Stomach smooth muscle (tissue), 2 donors: ENCODE results near the gene PTPN7.
"Not testable (repeated sequence)": the region's sequence is repeated elsewhere in the genome, so short reads cannot be mapped to it uniquely, and the experiment has no call there.

Experiments used
- H3K27ac ChIP-seq: one replicate; pipeline ENCODE4 v1.7.0; 2013; ENCODE audit warnings: mild to moderate bottlenecking, low read length, inconsistent platforms
- H3K27me3 ChIP-seq, 2 donors: one replicate each; pipeline ENCODE4 v1.7.0; 2013; ENCODE audit warnings: low read length in 2 of 2; ENCODE audit not compliant: insufficient read depth in 2 of 2, control insufficient read depth in 1 of 2
- H3K36me3 ChIP-seq, 2 donors: one replicate each; pipeline ENCODE4 v1.7.0; 2013; ENCODE audit warnings: low read length in 2 of 2; ENCODE audit not compliant: control insufficient read depth in 2 of 2, insufficient read depth in 2 of 2
- H3K4me1 ChIP-seq: one replicate; pipeline ENCODE4 v1.7.0; 2013; ENCODE audit warnings: low read length; ENCODE audit not compliant: control insufficient read depth, insufficient read depth
- H3K4me3 ChIP-seq, 2 donors: one replicate each; pipeline ENCODE4 v1.7.0; 2013; ENCODE audit warnings: low read length in 2 of 2
- H3K9ac ChIP-seq, 2 donors: one replicate each; pipeline ENCODE4 v1.7.0; 2013; ENCODE audit warnings: low read length in 2 of 2, mild to moderate bottlenecking in 1 of 2
- H3K9me3 ChIP-seq, 2 donors: one replicate each; pipeline ENCODE4 v1.7.0; 2013; ENCODE audit warnings: low read length in 2 of 2; ENCODE audit not compliant: control insufficient read depth in 2 of 2
- donor health status: healthy.
- donor health status: Pancreatic carcinoma.

The PTPN7 gene

GRCh38 chr1:202148391-202148790, 12.0 kb downstream of the PTPN7 start:
- no peaks in the 10 kb centered on the region for H3K36me3 ChIP-seq
- no peak overlapping the region for H3K9ac ChIP-seq
- no peaks in the 10 kb centered on the region for H3K9me3 ChIP-seq
- H3K4me3 ChIP-seq = no peak overlapping the region
- no peak overlapping the region for H3K27ac ChIP-seq
- H3K27me3 ChIP-seq = no peaks in the 10 kb centered on the region
- H3K4me1 ChIP-seq = peaks cover 2% of the 10 kb centered on the region

DNA sequence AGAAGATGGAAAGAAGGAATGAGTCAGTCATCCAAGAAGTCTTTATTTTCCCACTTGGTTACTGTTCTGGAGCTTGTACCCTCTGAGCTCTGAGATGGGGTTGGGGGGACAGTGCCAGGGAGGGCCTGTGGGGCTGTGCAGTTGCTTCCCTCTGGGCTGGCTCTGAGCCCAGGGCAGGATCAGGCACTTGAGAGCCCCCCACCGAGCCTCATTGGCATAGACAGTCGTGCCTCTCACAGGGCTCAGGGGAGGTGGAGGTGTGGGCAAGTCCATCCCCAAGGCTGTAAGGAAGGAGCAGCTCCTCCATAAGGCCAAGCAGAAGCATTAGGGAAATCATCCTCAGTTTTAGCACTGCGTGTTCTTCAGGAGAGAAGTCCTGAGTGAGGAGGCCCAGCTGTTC, 13.4 kb downstream of the PTPN7 start:
- Histone ChIP-seq H3K9ac (no peak overlapping the region), H3K27me3 (no peaks in the 10 kb centered on the region), H3K27ac (no peak overlapping the region), H3K36me3 (no peaks in the 10 kb centered on the region), H3K4me3 (no peak overlapping the region), H3K9me3 (no peaks in the 10 kb centered on the region), H3K4me1 (peaks cover 13% of the 10 kb centered on the region)

DNA sequence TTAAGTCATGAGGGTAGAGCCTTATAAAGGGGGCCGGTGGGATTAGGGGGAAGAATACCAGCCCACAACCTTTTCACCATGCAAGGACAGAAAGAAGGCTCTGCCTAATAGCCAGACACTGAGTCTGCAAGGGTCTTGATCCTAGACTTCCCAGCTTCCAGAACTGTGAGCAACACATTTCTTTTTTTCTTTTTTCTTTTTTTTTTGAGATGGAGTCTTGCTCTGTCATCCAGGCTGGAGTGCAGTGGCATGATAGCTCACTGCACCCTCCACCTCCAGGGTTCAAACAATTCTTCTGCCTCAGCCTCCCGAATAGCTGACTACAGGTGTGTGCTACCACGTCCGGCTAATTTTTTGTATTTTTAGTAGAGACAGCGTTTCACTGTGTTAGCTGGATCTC, 14.1 kb downstream of the PTPN7 start:
- Histone ChIP-seq H3K4me1 (peaks cover 13% of the 10 kb centered on the region), H3K4me3 (no peak overlapping the region), H3K27ac (no peak overlapping the region), H3K36me3 (no peaks in the 10 kb centered on the region), H3K9me3 (no peaks in the 10 kb centered on the region), H3K27me3 (no peaks in the 10 kb centered on the region), H3K9ac (no peak overlapping the region)

- not testable (repeated sequence) for H3K27ac ChIP-seq, H3K36me3 ChIP-seq, H3K27me3 ChIP-seq, H3K9me3 ChIP-seq, H3K9ac ChIP-seq
- H3K4me3 ChIP-seq = peak overlapping the region in 1 of 2 donors; percentile 84
- H3K4me1 ChIP-seq = peaks cover 17% of the 10 kb centered on the region
These were observed 14.7 kb downstream of the PTPN7 start for GRCh38 chr1:202145744-202146140.

DNA sequence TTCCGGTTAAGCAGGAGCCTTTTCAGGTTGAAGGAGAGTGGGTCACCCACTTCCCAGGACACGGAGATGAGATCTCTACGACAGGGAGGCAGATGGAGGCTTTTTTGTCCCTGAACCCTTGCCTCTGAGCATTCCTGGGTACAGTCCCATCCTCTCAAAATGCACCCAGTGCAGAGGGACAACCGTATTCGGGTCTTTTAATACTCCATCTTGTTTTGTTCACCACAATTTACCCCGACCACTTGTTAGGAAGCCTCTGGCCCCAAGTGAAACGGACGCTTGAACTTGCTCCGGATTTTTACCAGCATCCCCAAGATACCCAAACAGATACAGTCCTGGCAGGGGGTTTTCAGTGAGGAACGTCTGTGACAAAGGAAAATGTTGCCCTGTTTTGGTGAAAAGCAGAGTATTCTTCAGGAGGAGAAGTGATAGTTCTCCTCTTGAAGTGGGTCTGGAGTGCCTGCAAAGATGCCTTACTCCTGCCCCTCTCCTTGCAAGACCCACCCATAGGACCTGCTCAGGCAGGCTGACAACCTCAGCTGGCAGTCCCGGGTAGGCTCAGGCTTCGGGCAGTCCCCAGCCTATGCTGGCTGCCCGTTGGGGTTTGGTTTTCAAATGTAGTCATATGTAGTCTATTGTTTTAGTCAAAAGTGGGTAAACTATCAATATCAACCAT, 15.2 kb downstream of the PTPN7 start:
- no peaks in the 10 kb centered on the region for H3K9me3 ChIP-seq
- H3K27me3 ChIP-seq = no peaks in the 10 kb centered on the region
- peaks cover 17% of the 10 kb centered on the region for H3K4me1 ChIP-seq
- H3K4me3 ChIP-seq = peak overlapping the region; percentile 84 to 91
- H3K27ac ChIP-seq = peak overlapping the region; percentile 46
- peak overlapping the region; percentile 83 to 92 for H3K9ac ChIP-seq
- no peaks in the 10 kb centered on the region for H3K36me3 ChIP-seq

- H3K4me1 ChIP-seq = peaks cover 17% of the 10 kb centered on the region
- no peaks in the 10 kb centered on the region for H3K36me3 ChIP-seq
- peak within 1 kb of the TSS; percentile 90 to 92 for H3K9ac ChIP-seq
- H3K4me3 ChIP-seq = peak within 1 kb of the TSS; percentile 84 to 91
- no peaks in the 10 kb centered on the region for H3K27me3 ChIP-seq
- H3K9me3 ChIP-seq = no peaks in the 10 kb centered on the region
- peak within 1 kb of the TSS; percentile 70 for H3K27ac ChIP-seq
These were observed 15.9 kb downstream of the PTPN7 start, which contains the start of gene ARL8A for GRCh38 chr1:202144402-202145067. Gene ARL8A (minus strand): TSS chr1:202144737. CDS start chr1:202144572, 165 bp downstream.

DNA sequence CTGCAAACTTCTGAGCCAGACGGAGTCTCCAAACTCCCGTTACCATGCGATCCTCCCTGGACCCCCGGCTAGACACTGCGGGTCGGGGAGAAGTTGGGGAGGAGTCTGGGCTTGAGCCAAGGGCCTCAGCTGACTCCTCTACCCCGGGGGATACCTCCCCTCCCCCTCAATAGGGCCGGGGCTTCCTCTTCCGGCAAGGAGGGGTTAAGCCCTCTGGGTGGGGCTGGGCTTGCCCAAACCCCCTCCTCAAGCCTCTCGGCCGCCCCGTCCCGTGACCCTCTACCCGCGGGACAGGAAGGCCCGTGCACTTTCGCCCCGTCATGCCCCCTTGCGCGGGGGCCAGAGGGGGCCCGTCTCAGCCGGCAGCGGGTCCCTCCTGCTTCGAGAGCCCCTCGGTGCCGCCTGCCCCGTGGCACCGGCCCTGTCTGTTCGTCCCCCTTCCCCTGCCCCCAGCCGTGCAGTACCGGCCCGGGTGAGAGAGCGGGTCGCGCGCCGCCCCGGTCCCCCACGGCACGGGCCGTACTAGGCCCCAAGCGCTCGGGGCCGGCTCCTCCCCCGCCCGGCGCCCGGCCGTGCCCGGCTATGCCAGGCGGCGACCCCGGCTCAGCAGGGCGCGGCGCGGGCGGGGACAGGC, 16.5 kb downstream of the PTPN7 start:
- Histone ChIP-seq H3K4me1 (peaks cover 17% of the 10 kb centered on the region), H3K36me3 (no peaks in the 10 kb centered on the region), H3K9me3 (no peaks in the 10 kb centered on the region), H3K9ac (peak overlapping the region; percentile 90 to 92), H3K4me3 (peak overlapping the region; percentile 64 to 91), H3K27me3 (no peaks in the 10 kb centered on the region), H3K27ac (peak overlapping the region; percentile 70)

- H3K4me3 ChIP-seq = peak overlapping the region; percentile 64 to 91
- peak overlapping the region; percentile 90 to 92 for H3K9ac ChIP-seq
- H3K4me1 ChIP-seq = peaks cover 17% of the 10 kb centered on the region
- H3K36me3 ChIP-seq = peaks cover 0 to 3% of the 10 kb centered on the region in 2 donors
- H3K27me3 ChIP-seq = no peaks in the 10 kb centered on the region
- H3K9me3 ChIP-seq = no peaks in the 10 kb centered on the region
- H3K27ac ChIP-seq = peak overlapping the region; percentile 70
These were observed 17.2 kb downstream of the PTPN7 start for GRCh38 chr1:202143011-202143767.

GRCh38 chr1:202141468-202141867, 18.9 kb downstream of the PTPN7 start:
- not testable (repeated sequence) for H3K4me3 ChIP-seq, H3K36me3 ChIP-seq, H3K9ac ChIP-seq, H3K27ac ChIP-seq, H3K27me3 ChIP-seq, H3K9me3 ChIP-seq
- H3K4me1 ChIP-seq = peaks cover 17% of the 10 kb centered on the region

GRCh38 chr1:202140833-202141232, 19.6 kb downstream of the PTPN7 start:
- Histone ChIP-seq H3K4me3 (peak overlapping the region in 1 of 2 donors; percentile 22), H3K9me3 (no peaks in the 10 kb centered on the region), H3K9ac (peak overlapping the region in 1 of 2 donors; percentile 21), H3K36me3 (peaks cover under 1 to 7% of the 10 kb centered on the region in 2 donors), H3K27ac (peak overlapping the region; percentile 18), H3K27me3 (no peaks in the 10 kb centered on the region), H3K4me1 (peaks cover 17% of the 10 kb centered on the region)
